Endodermal cell (in vitro differentiated cells): Measurements from ENCODE around the gene CCNH. TPM values are rescaled to one million over a fixed set of nuclear protein-coding genes. Genes with fewer than 3 reads are reported as not detected.

ENCODE experiments used
- DNase-seq: peaks from one replicate; pipeline ENCODE4 v3.0.0-alpha.2; 2017
- H3K27ac ChIP-seq: 2 replicates; pipeline ENCODE4 v1.5.1; 2013; ENCODE audit warnings: mild to moderate bottlenecking, low read depth, low read length, moderate library complexity
- H3K27me3 ChIP-seq: 2 replicates; pipeline ENCODE4 v1.6.1; 2013; ENCODE audit warnings: mild to moderate bottlenecking, low read length, moderate library complexity; ENCODE audit not compliant: insufficient read depth, control insufficient read depth, poor library complexity, severe bottlenecking
- H3K36me3 ChIP-seq: 2 replicates; pipeline ENCODE4 v1.7.0; 2013; ENCODE audit warnings: mild to moderate bottlenecking, low read length, moderate library complexity; ENCODE audit not compliant: control insufficient read depth, insufficient read depth
- H3K4me1 ChIP-seq: one replicate; pipeline ENCODE4 v1.7.0; 2013; ENCODE audit warnings: low read length; ENCODE audit not compliant: control insufficient read depth, insufficient read depth
- H3K4me3 ChIP-seq: 2 replicates; pipeline ENCODE4 v1.5.1; 2013; ENCODE audit warnings: mild to moderate bottlenecking, low read length, moderate library complexity
- H3K9ac ChIP-seq: 2 replicates; pipeline ENCODE4 v1.6.1; 2013; ENCODE audit warnings: mild to moderate bottlenecking, low read length, moderate library complexity; ENCODE audit not compliant: poor library complexity, severe bottlenecking; ENCODE audit errors: extremely low read depth
- H3K9me3 ChIP-seq: 2 replicates; pipeline ENCODE4 v1.6.1; 2013; ENCODE audit warnings: mild to moderate bottlenecking, low read length, moderate library complexity; ENCODE audit not compliant: control insufficient read depth
- H3K27ac Mint-ChIP-seq: 2 replicates; pipeline ENCODE4 v1.8.0; 2020; ENCODE audit warnings: mixed read lengths
- H3K27me3 Mint-ChIP-seq: 2 replicates; pipeline ENCODE4 v1.8.0; 2021; ENCODE audit warnings: mild to moderate bottlenecking, mixed read lengths; ENCODE audit not compliant: insufficient read depth
- H3K36me3 Mint-ChIP-seq: 2 replicates; pipeline ENCODE4 v1.8.0; 2020; ENCODE audit warnings: low read depth, mixed read lengths
- H3K4me1 Mint-ChIP-seq: 2 replicates; pipeline ENCODE4 v1.8.0; 2020; ENCODE audit warnings: mixed read lengths
- H3K4me3 Mint-ChIP-seq: 2 replicates; pipeline ENCODE4 v1.8.0; 2020; ENCODE audit warnings: mild to moderate bottlenecking, moderate library complexity, mixed read lengths
- H3K9me3 Mint-ChIP-seq: 2 replicates; pipeline ENCODE4 v1.8.0; 2020; ENCODE audit warnings: mild to moderate bottlenecking, mixed read lengths
- CTCF ChIP-seq: fragments of 200-600 bp; sonication (generic); conservative IDR thresholded peaks from 2 replicates; pipeline ENCODE4 v1.5.0; 2021; ENCODE audit warnings: antibody characterized with exemption, mild to moderate bottlenecking
- WGBS, 2 experiments: methylation state at CpG; one replicate each; pipeline versions ENCODE4 v1.1.5 to v1.1.7; 2013; ENCODE audit warnings: missing lambda C conversion rate in 2 of 2, mixed read lengths in 1 of 2; ENCODE audit not compliant: insufficient coverage in 1 of 2, insufficient read length in 1 of 2; 5-methylcytosine and 5-hydroxymethylcytosine counted together
- total RNA-seq, 2 donors: library from RNA; stranded (reverse); fragmentation: NEBNext Ultra II Directional in 1 of 2; extraction: Animal tissue kit (Norgen Biotek cat#: 25700) in 1 of 2; gene quantifications; 2 replicates in 1 of 2; 3 replicates in 1 of 2; pipeline ENCODE4 v1.2.1, GENCODE V29; 2021

Gene CCNH
- total RNA-seq, 2 donors from 2014 or later, result 34.4 to 37.7 TPM

DNA sequence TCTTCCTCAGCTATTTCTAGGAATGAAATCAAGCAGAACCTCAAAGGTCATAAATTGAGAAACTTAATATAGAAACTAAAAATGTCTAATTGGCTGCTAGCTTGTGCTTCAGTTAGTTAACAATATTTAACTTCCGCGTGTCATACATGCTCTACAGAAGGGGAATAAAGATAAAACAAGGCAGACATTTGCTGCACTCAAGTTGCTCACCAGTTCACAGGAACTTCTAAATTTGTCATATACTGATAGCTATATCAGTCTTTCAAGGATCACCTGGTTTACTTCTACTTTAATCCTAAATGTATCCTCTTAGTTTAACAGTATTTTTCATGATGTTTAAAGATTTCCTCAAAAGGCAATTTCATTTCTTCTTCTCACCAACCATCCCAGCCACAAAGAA is 8.4 kb downstream of the CCNH start:
- Histone ChIP-seq H3K36me3 (peaks cover 99% of the 10 kb centered on the region), H3K4me1 (no peaks in the 10 kb centered on the region), H3K9ac (no peak overlapping the region), H3K27ac (no peak overlapping the region), H3K4me3 (no peak overlapping the region), H3K27me3 (no peaks in the 10 kb centered on the region), H3K9me3 (peaks cover 12% of the 10 kb centered on the region)
- H3K4me3 Mint-ChIP-seq, result no peak overlapping the region
- H3K36me3 Mint-ChIP-seq, result peaks cover 69% of the 10 kb centered on the region
- 79 to 97% methylated on average over 2 of the region's 2 CpGs for WGBS, 2 experiments
- H3K4me1 Mint-ChIP-seq, result no peaks in the 10 kb centered on the region
- no peak overlapping the region for H3K27ac Mint-ChIP-seq
- no peaks in the 10 kb centered on the region for H3K27me3 Mint-ChIP-seq
- DNase-seq, result no peak
- TF ChIP-seq CTCF, result no peak
- peaks cover 6% of the 10 kb centered on the region for H3K9me3 Mint-ChIP-seq

DNA sequence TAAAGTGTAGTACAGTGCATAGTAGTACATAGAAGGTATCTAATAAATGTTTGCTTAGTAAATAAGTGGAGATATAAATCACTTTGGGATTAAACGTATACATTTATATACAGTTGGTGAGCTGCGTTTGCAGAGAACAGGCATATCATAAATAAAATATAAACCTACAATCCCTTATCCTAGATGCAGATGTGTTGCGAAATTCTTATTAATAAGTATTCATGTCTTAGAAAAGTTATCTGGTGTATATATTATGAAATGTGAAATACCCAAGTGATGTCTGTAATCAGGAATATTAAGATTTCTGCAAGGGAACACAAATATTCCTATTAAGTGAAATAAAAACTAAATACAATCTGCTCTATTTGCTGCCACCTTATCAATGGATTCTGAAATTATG is 8.8 kb downstream of the CCNH start:
- no peak overlapping the region for H3K9ac ChIP-seq
- peaks cover 99% of the 10 kb centered on the region for H3K36me3 ChIP-seq
- H3K9me3 Mint-ChIP-seq, result peaks cover 6% of the 10 kb centered on the region
- no peaks in the 10 kb centered on the region for H3K27me3 ChIP-seq
- WGBS, 2 experiments, result 94% methylated on average over 2 of the region's 3 CpGs; no CpG with 5 or more reads in 1 of the 2 experiments
- no peak overlapping the region for H3K4me3 ChIP-seq
- no peak overlapping the region for H3K27ac ChIP-seq
- peaks cover 12% of the 10 kb centered on the region for H3K9me3 ChIP-seq
- H3K36me3 Mint-ChIP-seq, result peaks cover 70% of the 10 kb centered on the region
- H3K4me1 Mint-ChIP-seq, result no peaks in the 10 kb centered on the region
- H3K27ac Mint-ChIP-seq, result no peak overlapping the region
- no peak for DNase-seq
- no peak for TF ChIP-seq CTCF
- H3K27me3 Mint-ChIP-seq, result no peaks in the 10 kb centered on the region
- no peak overlapping the region for H3K4me3 Mint-ChIP-seq
- H3K4me1 ChIP-seq, result no peaks in the 10 kb centered on the region

DNA sequence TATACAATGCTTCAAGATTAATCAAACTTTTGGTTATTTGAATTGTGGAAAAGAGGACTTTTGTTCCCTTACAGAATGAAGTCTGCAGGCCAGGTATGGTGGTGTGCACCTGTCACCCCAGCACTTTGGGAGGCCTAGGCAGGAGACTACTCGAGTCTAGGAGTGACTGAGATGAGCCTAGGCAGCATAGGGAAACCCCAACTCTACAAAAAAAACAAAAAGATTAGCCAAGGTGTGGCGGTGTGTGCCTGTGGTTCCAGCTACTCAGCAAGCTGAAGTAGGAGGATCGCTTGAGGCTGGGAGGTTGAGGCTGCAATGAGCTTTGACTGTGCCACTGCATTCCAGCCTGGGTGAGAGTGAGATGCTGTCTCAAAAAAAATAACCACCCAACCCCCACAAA is 9.3 kb downstream of the CCNH start:
- Histone ChIP-seq H3K9me3 (peaks cover 12% of the 10 kb centered on the region), H3K9ac (no peak overlapping the region), H3K27me3 (no peaks in the 10 kb centered on the region), H3K36me3 (peaks cover 97% of the 10 kb centered on the region), H3K4me3 (no peak overlapping the region), H3K27ac (no peak overlapping the region), H3K4me1 (no peaks in the 10 kb centered on the region)
- Mint-ChIP-seq H3K9me3 (peaks cover 6% of the 10 kb centered on the region), H3K4me3 (no peak overlapping the region), H3K4me1 (no peaks in the 10 kb centered on the region), H3K27me3 (no peaks in the 10 kb centered on the region), H3K27ac (no peak overlapping the region), H3K36me3 (peaks cover 68% of the 10 kb centered on the region)
- DNase-seq, result no peak
- 90 to 100% methylated on average over 1 to 3 of the region's 3 CpGs for WGBS, 2 experiments
- TF ChIP-seq CTCF, result no peak
